DMS 273 (cell line): ENCODE measurements around the gene RNF212B.

Experiments used
- DNase-seq: peaks from one replicate; lab custom pipeline; 2025; ENCODE audit not compliant: unreplicated experiment; lab: John Stamatoyannopoulos, UW

Gene RNF212B

DNA sequence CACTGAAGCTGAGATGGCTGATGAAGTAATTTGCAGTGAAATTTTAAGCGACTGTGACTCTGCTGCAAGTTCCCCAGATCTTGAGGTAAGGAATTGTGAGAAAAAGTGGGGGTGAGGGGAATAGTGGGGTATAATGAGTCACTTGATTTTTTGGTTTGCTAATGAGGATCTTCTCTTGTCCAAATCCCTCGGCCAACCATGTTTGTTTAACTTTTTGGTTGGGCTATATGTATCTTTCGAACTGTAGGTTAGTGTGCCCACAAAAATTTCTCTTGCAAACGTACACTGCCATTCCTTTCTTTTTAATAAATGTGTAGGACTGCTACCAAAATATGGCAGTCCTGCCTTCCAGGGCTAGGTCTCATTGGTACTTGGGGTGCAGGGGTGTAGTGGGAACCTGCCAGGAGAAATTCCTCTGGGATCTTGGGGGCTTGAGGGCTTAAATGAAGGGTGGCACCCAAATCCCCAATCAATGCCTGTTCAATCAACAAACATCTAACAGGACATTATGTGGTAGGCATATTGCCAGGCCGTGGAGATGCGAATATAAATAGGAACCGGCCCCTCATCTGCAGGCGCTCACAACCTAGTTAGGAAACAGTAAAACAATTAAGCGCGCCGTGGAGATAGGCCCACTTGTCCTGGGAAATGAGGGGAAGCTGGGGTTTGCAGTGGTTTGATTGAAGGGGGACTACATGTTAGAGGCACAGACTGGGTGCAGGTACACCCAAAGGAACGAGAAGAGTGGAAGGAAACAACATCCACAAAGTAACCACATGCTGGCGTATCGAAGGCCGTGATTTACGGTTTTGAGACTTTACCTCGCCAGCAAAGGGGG is 82.2 kb downstream of the RNF212B start:
- DNase-seq: peak; percentile 49

DNA sequence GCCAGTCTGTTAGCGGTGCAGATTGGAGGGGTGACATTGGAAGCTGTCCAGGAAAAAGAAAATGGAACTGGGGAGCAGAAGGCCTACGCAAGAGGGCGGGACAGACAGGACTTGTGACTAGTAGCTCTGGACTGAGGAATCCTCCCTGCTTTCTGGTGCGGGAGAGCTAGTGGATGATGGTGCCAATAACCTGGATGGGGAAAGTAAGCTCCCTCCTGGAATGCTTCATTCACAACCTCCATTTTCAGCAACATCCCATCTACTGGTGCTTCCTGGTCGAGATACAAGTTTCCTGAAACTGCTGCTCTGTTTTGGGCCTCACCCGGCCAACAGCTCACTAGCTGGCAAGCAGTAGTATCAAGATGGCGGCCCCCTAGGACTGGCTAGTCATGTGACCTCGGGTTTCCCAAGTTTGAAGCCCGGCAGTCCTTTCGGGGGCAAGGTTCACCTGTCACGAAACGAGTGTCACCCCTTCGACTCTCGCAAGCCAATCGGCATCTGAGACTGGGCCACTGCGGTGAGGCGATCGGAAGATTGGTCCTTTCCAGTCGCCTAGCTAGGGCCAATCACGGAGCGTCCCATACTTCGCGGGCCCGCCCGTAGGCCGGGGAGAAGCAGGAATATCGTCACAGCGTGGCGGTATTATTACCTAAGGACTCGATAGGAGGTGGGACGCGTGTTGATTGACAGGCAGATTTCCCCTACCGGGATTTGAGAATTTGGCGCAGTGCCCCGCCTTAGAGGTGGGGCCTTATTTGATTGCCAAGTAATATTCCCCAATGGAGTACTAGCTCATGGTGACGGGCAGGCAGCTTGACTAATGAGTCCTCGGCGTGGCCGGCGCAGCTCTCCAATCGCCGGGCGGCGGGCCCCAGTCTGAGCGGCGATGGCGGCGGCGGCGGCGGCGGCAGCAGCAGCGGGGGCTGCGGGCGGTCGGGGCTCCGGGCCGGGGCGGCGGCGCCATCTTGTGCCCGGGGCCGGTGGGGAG is 83.1 kb downstream of the RNF212B start, which contains the start of gene PABPN1:
PABPN1 (plus strand) TSS at position 874 of the 988 bp plus-strand sequence; CDS start at position 887, 13 bp downstream.
- DNase-seq: peak; percentile 100

DNA sequence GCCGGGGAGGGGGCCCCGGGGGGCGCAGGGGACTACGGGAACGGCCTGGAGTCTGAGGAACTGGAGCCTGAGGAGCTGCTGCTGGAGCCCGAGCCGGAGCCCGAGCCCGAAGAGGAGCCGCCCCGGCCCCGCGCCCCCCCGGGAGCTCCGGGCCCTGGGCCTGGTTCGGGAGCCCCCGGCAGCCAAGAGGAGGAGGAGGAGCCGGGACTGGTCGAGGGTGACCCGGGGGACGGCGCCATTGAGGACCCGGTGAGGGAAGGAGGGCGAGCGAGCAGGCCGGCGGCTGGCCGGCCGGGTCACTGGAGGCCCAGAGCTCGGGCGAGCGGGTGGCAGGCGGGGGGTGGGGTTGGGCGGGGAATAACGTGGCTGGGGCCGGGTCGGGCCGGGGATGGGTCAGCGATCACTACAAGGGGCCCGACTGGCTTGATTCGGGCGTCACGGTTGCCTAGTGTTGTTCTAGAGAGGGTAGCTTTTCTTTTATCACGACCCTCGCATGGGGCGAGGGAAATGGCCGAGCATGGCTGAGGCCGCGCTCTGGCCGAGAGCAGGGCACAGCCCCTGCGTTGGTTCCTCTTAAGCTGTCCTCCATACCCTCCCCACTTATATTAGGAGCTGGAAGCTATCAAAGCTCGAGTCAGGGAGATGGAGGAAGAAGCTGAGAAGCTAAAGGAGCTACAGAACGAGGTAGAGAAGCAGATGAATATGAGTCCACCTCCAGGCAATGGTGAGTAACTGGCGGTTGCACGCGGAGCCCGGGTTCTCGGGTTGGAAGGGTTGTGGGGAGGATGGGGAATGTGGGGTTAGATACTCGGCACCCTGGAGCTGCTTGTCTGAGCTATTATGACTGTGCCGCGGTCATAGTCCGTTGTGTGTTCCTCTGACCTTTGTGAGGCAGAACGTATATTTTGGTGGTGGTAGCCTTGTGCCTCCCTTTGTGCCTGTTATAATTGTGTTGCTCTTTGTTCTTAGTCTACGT is 84.1 kb downstream of the RNF212B start:
- DNase-seq: peak; percentile 71
